Smooth muscle cell (in vitro differentiated cells): ENCODE results near the gene ZNF526. TPM values are rescaled to one million over a fixed set of nuclear protein-coding genes. Genes with fewer than 3 reads are reported as not detected.

Experiments
- DNase-seq: peaks from one replicate; lab custom pipeline; 2025; ENCODE audit not compliant: unreplicated experiment; lab: John Stamatoyannopoulos, UW
- H2AFZ ChIP-seq: fragments of 200-600 bp; sonication (generic); 2 replicates; pipeline ENCODE4 v1.6.0; 2016; ENCODE audit warnings: antibody characterized with exemption, low read depth, mild to moderate bottlenecking
- H3F3A ChIP-seq: fragments of 200-600 bp; sonication (generic); 2 replicates; pipeline ENCODE4 v1.6.0; 2017; ENCODE audit warnings: antibody characterized with exemption, low read depth
- H3K27ac ChIP-seq: fragments of 200-600 bp; sonication (generic); 2 replicates; pipeline ENCODE4 v1.5.1; 2016; ENCODE audit warnings: low read depth, mild to moderate bottlenecking
- H3K27me3 ChIP-seq: fragments of 200-600 bp; sonication (generic); 2 replicates; pipeline ENCODE4 v1.6.1; 2016; ENCODE audit warnings: low read depth, mild to moderate bottlenecking
- H3K36me3 ChIP-seq: fragments of 200-600 bp; sonication (generic); 2 replicates; pipeline ENCODE4 v1.5.1; 2016; ENCODE audit warnings: low read depth
- H3K4me1 ChIP-seq: fragments of 200-600 bp; sonication (generic); 2 replicates; pipeline ENCODE4 v1.5.1; 2016; ENCODE audit warnings: low read depth
- H3K4me2 ChIP-seq: fragments of 200-600 bp; sonication (generic); 2 replicates; pipeline ENCODE4 v1.6.0; 2016; ENCODE audit warnings: mild to moderate bottlenecking
- H3K4me3 ChIP-seq: fragments of 200-600 bp; sonication (generic); 2 replicates; pipeline ENCODE4 v1.5.1; 2016; ENCODE audit warnings: mild to moderate bottlenecking
- H3K79me2 ChIP-seq: fragments of 200-600 bp; sonication (generic); 2 replicates; pipeline ENCODE4 v1.6.0; 2016; ENCODE audit warnings: low read depth, mild to moderate bottlenecking
- H3K9ac ChIP-seq: fragments of 200-600 bp; sonication (generic); 2 replicates; pipeline ENCODE4 v1.6.0; 2016; ENCODE audit warnings: low read depth
- H3K9me3 ChIP-seq: fragments of 200-600 bp; sonication (generic); replicated peaks from 2 replicates; pipeline ENCODE4 v1.5.1; 2016; ENCODE audit warnings: low read depth
- H4K20me1 ChIP-seq: fragments of 200-600 bp; sonication (generic); 2 replicates; pipeline ENCODE4 v1.6.0; 2016; ENCODE audit warnings: low read depth
- WGBS: methylation state at CpG from one replicate; pipeline ENCODE4 v1.1.7; 2016; ENCODE audit warnings: low lambda C conversion rate; 5-methylcytosine and 5-hydroxymethylcytosine counted together
- polyA plus RNA-seq: library from polyadenylated mRNA; unstranded; fragments of >200 nt; fragmentation: Nextera tagmentation; extraction: Ambion mirVana; gene quantifications from 2 replicates; pipeline ENCODE4 v1.2.1, GENCODE V29; 2016
- total RNA-seq: library from RNA; depleted of rRNA; stranded (reverse); fragments of >200 nt; gene quantifications from 2 replicates; pipeline ENCODE4 v1.2.3, GENCODE V29; 2014
- TF ChIP-seq, protein P1 (sequence below): fragments of 200-600 bp; sonication (generic); IDR thresholded peaks from 2 replicates; pipeline ENCODE4 v1.5.1; 2017; ENCODE audit warnings: borderline replicate concordance, mild to moderate bottlenecking, antibody characterized with exemption; ENCODE audit not compliant: insufficient read depth, poor library complexity, severe bottlenecking

Gene ZNF526
- total and polyA plus RNA-seq, 2 experiments from 2014 or later: 5.0 to 12.1 TPM

GRCh38 chr19:42224940-42225717 lies 5.0 kb downstream of the ZNF526 start:
- no peak overlapping the region for H3K9ac ChIP-seq
- H3K9me3 ChIP-seq: no peaks in the 10 kb centered on the region
- no peak overlapping the region for H3K27ac ChIP-seq
- no peak overlapping the region for H3K4me2 ChIP-seq
- H3K4me1 ChIP-seq: peaks cover 8% of the 10 kb centered on the region
- peaks cover 86% of the 10 kb centered on the region for H4K20me1 ChIP-seq
- no peak overlapping the region for H2AFZ ChIP-seq
- H3K79me2 ChIP-seq: peaks cover 50% of the 10 kb centered on the region
- H3K36me3 ChIP-seq: no peaks in the 10 kb centered on the region
- TF ChIP-seq, protein P1, sequence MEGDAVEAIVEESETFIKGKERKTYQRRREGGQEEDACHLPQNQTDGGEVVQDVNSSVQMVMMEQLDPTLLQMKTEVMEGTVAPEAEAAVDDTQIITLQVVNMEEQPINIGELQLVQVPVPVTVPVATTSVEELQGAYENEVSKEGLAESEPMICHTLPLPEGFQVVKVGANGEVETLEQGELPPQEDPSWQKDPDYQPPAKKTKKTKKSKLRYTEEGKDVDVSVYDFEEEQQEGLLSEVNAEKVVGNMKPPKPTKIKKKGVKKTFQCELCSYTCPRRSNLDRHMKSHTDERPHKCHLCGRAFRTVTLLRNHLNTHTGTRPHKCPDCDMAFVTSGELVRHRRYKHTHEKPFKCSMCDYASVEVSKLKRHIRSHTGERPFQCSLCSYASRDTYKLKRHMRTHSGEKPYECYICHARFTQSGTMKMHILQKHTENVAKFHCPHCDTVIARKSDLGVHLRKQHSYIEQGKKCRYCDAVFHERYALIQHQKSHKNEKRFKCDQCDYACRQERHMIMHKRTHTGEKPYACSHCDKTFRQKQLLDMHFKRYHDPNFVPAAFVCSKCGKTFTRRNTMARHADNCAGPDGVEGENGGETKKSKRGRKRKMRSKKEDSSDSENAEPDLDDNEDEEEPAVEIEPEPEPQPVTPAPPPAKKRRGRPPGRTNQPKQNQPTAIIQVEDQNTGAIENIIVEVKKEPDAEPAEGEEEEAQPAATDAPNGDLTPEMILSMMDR: no peak
- H3F3A ChIP-seq: peaks cover 8% of the 10 kb centered on the region
- H3K4me3 ChIP-seq: no peak overlapping the region
- no peak for DNase-seq
- WGBS: 98% methylated on average over 37 of the region's 37 CpGs
- H3K27me3 ChIP-seq: no peaks in the 10 kb centered on the region

DNA sequence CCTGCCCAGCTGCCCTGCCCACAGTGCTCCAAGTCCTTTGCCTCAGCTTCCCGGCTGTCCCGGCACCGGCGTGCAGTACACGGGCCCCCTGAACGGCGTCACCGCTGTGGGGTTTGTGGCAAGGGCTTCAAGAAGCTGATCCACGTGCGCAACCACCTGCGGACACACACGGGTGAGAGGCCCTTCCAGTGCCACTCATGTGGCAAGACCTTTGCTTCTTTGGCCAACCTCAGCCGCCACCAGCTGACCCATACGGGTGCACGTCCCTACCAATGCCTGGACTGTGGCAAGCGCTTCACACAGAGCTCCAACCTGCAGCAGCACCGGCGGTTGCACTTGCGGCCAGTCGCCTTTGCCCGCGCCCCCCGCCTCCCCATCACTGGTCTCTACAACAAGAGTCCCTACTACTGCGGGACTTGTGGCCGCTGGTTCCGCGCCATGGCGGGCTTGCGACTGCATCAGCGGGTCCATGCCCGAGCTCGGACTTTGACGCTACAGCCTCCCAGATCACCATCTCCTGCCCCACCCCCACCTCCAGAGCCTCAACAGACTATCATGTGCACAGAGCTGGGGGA lies 5.7 kb downstream of the ZNF526 start:
- Histone ChIP-seq H3K27me3 (no peaks in the 10 kb centered on the region), H3K9ac (no peak overlapping the region), H3K9me3 (no peaks in the 10 kb centered on the region), H3F3A (peaks cover 2% of the 10 kb centered on the region), H3K27ac (no peak overlapping the region), H4K20me1 (peaks cover 90% of the 10 kb centered on the region), H3K4me1 (peaks cover 6% of the 10 kb centered on the region), H2AFZ (no peak overlapping the region), H3K36me3 (no peaks in the 10 kb centered on the region), H3K79me2 (peaks cover 44% of the 10 kb centered on the region), H3K4me3 (no peak overlapping the region), H3K4me2 (no peak overlapping the region)
- WGBS: 96% methylated on average over 33 of the region's 33 CpGs
- TF ChIP-seq, protein P1: no peak
- DNase-seq: no peak

GRCh38 chr19:42226886-42227285 lies 6.8 kb downstream of the ZNF526 start:
- 82% methylated on average over 1 of the region's 1 CpG for WGBS

More at GRCh38 chr19:42226886-42227285, 6.8 kb downstream of the ZNF526 start:
- Histone ChIP-seq H3K27ac (no peak overlapping the region), H3K9me3 (no peaks in the 10 kb centered on the region), H3K27me3 (no peaks in the 10 kb centered on the region), H3K36me3 (no peaks in the 10 kb centered on the region), H3K4me3 (no peak overlapping the region), H3K4me1 (no peaks in the 10 kb centered on the region), H3K79me2 (peaks cover 33% of the 10 kb centered on the region), H3K4me2 (no peak overlapping the region), H3F3A (no peaks in the 10 kb centered on the region), H3K9ac (no peak overlapping the region), H2AFZ (no peak overlapping the region), H4K20me1 (peaks cover 93% of the 10 kb centered on the region)
- DNase-seq: no peak
- TF ChIP-seq, protein P1: no peak
